HG02678 (cell line): Measurements from ENCODE around the gene ALCAM.

Source experiments
- ATAC-seq: cut with Tn5 transposase; IDR thresholded peaks from one replicate; pipeline ENCODE4 v1.9.1; 2021; ENCODE audit warnings: mild to moderate bottlenecking, moderate library complexity; ENCODE audit not compliant: unreplicated experiment

Gene ALCAM

GRCh38 chr3:105366326-105367062 is at the start of gene ALCAM:
Gene ALCAM (plus strand): TSS chr3:105366909.
- peak; percentile 59 for ATAC-seq

GRCh38 chr3:105317841-105318240 is 48.9 kb upstream of the ALCAM start:
- no peak for ATAC-seq

DNA sequence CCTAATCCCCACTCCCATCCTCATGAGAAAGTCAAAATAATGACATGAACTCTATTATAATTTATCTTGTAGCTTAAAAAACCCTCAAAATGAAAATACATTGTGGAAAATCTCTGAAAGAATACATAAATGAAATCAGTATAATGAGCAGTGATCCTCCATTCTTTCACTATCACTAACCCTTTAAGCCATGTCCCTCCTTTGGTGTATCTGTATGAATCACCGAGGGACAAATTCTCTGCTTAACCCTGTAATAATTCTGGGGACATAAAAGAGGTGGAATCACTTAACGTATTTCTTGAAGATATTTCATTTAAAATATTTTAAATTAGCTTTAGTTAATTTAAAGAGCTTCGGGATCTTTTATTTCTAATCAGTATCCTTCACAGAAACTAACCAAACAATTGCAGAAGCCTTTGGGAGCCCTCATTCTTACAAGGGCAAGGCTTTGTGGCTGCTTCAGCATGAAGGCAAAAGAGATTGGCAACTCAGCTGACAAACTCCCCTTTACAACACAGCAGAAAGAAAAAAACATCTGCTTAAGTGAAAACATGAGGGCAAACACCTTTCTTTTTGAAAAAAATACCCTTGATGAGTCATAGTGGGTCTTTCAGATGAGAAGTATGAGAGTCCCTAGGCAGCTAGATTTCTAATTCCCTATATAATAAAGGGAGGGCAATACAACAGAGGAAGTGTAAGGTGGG is 44.0 kb upstream of the ALCAM start:
- peak; percentile 97 for ATAC-seq

DNA sequence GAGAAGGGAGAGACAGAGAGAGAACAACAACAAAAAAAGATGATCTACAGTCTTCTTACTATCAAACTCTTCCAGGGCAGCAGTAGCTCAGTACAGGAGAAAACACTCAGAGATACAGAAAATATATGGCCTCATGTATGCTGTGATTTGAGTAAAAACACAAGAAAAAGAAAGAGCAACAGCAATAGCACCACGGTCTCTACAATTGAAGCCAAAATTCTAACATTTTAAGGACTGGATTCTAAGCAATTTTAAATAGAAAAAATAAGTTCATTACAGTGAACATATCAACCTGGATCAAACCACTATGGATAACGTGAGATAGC is 43.5 kb upstream of the ALCAM start:
- ATAC-seq, result peak; percentile 33

DNA sequence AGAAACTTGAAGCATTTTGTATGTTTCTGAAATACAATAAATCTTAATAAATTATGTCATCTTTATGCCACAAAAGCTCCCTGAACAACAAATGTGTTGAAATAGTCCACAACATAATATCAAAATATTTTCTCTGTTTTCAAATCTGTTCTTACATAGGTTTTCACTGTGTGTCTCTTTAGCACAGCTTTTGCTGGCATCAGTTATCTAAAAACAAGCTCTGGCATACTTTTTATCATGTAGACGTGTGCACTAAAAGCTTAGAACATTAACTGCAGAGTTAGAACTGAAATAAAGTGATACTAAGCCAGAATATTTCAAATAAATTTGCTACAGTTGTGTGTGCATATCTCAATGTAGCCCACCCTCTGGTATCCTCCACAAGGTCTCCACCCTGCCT is 41.8 kb upstream of the ALCAM start:
- no peak for ATAC-seq

DNA sequence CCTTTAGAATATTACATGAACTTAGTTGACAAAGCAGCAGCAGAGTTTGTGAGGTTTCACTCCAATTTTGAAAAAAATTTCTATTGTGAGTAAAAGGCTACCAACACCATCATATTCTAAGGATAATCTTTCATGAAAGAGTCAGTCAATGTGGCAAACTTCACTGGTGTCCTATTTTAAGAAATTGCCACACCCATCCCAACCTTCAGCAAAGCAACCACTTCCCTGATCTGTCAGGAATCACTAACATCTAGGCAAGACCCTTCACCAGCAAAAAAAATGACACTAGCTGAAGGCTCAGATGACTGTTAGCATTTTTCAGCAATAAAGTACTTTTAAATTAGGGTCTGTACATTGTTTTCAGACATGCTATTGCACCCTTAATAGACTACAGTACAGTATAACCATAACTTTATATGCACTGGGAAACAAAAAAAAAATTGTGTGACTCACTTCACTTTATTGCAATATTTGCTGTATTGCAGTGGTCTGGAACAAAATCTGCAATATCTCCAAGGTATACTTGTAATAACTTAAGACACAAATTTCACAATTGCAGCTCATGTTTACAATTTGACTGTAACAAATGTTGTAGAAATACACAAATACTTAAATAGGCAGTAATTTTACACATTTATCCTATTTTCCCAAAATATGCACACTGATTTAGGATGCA is 38.9 kb upstream of the ALCAM start:
- ATAC-seq, result no peak

DNA sequence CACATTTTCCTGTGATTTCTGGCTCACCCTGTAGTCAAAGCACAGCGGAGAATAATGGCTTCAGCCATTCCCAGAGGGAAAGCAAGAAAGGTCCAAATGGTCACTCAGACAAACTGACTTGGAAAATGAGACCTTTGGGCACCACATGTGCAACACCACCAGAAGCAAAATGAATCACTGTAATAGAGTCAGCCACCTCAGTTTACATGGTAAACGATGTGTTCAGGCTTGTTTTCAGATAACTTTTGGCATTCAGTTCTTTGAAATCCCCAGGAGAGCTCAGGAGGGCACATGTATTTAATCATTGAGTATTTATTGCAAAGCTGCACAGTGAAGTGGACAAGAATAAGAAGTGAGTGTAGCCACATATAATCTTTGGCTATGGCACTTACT is 38.4 kb upstream of the ALCAM start:
- no peak for ATAC-seq

DNA sequence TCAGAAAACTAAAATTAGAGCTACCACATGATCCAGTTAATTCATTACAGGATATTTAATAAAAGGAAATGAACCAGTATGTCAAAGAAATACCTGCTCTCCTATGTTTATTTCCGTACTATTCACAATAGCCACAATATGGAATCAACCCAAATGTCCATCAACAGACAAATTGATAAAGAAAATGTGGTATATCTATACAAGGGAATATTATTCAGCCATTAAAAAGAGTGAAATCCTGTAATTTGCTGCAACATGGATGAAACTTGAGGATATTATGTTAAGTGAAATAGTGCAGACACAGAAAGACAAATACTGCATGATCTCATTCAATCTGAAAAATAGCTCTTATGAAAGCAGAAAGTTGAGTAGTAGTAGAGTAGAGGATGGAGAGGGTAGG is 33.7 kb upstream of the ALCAM start:
- ATAC-seq, result no peak

DNA sequence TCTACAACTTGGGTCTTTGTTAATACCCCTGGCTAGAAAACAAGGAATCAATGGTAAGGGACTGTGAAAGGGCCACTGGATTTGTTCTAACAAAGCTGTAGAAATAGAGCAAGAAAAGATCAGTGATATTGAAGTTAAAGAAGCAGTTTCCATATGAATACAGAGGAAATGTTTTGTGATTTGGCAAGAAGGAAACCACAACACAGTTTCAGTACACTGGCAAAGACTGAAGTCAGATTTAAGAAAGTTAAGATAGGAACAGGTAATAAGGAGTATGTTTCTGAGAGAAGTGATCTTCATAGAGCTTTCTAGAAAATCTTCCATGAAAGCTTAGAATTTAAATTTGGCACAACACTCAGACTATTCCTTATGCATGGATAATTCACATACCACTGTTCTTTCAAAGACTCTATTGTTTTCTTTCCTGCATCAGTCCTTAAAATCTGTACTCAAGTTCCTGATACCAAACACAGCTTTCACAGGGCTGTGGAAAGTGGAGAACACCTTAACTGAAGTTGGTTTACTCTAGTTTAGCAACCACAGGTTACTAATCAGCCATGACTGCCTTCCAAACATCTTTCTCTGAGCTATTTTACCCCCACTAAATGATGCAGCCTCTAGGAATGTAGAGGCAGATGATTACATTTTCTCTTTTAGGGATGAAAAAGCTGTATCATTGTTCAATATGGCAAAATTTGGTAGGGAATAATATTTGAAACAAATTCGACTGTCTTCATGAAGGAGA is 32.4 kb upstream of the ALCAM start:
- ATAC-seq, result peak; percentile 55

- ATAC-seq, result no peak
These were observed 26.8 kb upstream of the ALCAM start for GRCh38 chr3:105339946-105340345.

DNA sequence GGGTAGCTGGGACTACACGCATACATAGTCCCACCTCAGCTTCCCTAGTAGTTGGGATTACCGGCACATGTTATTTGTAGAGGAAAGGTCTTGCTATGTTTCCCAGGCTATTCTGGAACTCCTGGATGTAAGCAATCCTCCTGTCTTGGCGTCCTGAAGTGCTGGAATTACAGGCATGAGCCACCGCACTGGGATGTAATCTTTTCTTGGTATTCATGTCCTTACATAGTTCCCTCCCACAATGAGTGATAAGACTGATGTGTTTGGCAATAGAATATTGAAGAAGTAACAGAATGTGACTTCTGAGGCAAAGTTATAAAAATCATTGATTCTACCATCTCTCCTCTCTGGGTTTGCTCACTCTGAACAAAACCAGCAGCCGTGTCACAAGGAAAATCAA is 22.7 kb upstream of the ALCAM start:
- no peak for ATAC-seq

GRCh38 chr3:105345156-105345555 is 21.6 kb upstream of the ALCAM start:
- ATAC-seq, result no peak

DNA sequence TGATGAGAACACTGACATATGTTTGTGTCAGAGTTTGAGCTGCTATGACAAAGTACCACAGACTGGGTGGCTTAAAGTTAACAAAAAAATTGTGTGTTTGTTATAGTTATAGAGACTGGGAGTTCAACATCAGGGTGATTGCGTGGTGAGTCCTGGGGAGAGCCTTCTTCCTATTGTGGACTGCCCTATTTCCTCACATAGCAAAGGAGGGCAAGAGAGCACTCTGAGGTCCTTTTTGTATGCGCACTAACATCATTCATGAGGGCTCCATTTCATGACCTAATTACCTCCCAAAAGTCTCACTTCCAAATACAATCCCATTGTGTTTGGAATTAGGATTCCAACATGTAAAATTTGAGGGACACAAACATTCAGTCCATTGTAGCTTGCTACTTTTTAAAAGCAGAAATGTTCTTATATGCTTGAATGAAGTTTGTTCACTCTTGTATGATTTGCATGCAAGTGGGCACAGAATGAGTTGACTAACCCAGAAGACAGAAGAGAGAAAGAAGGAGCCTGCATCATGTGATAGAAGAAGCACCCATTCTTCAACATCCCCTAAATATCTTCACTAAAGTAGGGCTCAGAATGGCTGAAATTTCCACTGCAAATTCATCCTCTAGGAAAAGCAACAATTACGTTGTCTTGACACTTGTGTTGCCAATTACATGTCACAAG is 18.9 kb upstream of the ALCAM start:
- ATAC-seq, result peak; percentile 82

- ATAC-seq, result no peak
These were observed 18.4 kb upstream of the ALCAM start for GRCh38 chr3:105348307-105348706.

DNA sequence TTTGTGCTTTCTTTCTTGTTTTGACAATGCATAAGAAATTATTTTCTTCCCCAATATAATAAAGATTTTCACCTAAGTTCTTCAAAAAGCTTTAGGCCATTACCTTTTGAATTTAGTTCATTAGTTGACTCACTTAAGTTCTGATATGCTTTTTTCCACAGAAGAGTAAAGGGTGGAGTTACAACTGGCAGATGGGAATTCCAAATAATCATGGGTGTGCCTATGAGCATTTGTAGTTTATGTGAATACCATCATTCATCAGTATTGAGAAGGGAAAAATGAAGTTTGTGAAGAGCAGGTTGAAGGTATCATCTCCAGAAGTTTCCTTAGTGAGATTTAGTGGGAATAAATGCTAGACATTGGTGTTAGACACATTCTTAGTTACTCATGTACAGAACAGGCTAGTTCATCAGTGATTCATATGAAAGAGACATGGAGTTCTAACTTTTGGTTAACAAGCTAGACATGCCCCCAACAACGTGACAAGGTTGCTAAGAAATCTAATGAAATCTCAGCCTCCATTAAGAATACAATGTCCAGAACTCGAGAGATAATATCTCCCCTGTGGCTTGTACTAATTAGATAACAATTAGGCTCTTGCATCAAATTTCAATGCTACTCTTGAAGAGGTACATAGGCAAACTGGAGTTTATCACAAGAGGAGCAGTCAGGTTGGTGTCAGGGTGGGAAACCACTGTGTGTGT is 16.9 kb upstream of the ALCAM start:
- no peak for ATAC-seq

DNA sequence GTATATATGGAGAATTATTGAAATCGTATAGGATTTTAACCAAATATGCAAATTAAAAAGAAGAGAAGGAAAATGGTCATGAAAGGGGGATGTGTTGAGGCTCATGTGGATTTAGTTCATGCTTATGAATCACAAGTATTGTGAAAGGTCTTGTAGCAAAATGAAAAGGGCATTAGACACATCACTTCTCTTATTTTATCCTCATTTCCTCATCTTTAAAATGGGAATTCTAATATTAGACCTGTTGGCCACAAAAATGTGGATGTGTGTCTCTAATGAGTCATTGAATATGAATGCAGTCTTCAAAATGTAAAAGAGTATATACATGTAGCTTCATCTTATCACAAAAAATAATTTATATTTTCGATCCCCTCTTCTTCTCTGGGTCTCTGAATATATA is 14.9 kb upstream of the ALCAM start:
- no peak for ATAC-seq

DNA sequence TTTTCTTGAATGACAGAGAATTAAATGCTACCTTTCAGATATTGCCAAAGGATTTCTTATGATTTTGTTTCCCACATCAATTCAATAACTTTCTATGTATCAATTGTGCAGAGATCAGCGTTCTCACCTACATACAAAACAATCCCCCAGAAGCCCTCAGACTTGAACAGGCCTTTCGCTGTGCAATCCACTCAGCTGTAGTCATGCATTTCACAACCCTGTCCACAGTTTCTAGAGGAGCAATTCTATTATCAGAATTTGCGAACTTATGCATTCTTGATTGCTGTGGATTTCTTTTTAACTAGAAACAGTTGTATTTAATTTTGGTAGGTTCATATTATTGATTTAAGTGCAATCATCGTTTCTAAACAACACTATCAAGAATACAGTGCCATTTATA is 13.7 kb upstream of the ALCAM start:
- no peak for ATAC-seq

DNA sequence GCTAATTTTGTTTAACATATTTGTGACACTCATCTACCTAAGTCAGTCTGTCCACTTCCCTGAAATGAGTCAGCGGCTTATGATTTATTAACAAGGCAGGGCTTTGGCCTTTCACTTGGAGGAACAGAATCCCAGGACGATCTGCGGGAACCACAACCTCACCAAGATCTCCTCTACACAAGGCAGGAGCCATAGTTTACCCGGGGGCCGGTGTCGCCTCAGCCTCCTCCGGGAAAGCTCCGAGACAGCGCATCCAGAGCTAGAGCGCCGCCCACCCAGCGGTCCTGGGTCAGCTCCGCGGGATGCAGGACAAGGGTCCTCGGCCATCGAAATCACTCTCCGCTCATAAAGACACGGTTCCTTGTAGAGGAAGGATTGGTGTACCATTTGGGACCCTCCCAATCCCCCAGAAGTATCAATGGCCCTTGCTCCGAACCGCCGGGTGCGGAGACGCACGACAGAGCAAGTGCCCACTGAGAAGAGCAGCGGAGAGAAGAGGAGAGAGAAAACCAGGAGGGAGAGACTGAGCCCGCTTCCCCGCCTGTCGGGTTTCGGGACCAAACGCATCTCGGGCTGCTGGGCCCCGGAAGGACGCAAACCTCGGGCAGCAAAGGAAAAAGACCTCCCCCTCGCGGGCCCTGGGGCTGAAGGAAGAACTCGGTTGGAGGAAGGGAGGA is 13.1 kb upstream of the ALCAM start:
- peak; percentile 49 for ATAC-seq

GRCh38 chr3:105354429-105354828 is 12.3 kb upstream of the ALCAM start:
- no peak for ATAC-seq
